Activated naive CD4-positive, alpha-beta T cell treated with Interleukin-2 at 50 U/mL for 16 hours (primary cell): ENCODE results near the gene NOMO2.
"Not testable (repeated sequence)": the region's sequence is repeated elsewhere in the genome, so short reads cannot be mapped to it uniquely, and the experiment has no call there.

Experiments used
- DNase-seq: peaks from one replicate; pipeline ENCODE4 v3.0.0-alpha.2; 2020

NOMO2 gene, protein sequence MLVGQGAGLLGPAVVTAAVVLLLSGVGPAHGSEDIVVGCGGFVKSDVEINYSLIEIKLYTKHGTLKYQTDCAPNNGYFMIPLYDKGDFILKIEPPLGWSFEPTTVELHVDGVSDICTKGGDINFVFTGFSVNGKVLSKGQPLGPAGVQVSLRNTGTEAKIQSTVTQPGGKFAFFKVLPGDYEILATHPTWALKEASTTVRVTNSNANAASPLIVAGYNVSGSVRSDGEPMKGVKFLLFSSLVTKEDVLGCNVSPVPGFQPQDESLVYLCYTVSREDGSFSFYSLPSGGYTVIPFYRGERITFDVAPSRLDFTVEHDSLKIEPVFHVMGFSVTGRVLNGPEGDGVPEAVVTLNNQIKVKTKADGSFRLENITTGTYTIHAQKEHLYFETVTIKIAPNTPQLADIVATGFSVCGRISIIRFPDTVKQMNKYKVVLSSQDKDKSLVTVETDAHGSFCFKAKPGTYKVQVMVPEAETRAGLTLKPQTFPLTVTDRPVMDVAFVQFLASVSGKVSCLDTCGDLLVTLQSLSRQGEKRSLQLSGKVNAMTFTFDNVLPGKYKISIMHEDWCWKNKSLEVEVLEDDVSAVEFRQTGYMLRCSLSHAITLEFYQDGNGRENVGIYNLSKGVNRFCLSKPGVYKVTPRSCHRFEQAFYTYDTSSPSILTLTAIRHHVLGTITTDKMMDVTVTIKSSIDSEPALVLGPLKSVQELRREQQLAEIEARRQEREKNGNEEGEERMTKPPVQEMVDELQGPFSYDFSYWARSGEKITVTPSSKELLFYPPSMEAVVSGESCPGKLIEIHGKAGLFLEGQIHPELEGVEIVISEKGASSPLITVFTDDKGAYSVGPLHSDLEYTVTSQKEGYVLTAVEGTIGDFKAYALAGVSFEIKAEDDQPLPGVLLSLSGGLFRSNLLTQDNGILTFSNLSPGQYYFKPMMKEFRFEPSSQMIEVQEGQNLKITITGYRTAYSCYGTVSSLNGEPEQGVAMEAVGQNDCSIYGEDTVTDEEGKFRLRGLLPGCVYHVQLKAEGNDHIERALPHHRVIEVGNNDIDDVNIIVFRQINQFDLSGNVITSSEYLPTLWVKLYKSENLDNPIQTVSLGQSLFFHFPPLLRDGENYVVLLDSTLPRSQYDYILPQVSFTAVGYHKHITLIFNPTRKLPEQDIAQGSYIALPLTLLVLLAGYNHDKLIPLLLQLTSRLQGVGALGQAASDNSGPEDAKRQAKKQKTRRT

DNA sequence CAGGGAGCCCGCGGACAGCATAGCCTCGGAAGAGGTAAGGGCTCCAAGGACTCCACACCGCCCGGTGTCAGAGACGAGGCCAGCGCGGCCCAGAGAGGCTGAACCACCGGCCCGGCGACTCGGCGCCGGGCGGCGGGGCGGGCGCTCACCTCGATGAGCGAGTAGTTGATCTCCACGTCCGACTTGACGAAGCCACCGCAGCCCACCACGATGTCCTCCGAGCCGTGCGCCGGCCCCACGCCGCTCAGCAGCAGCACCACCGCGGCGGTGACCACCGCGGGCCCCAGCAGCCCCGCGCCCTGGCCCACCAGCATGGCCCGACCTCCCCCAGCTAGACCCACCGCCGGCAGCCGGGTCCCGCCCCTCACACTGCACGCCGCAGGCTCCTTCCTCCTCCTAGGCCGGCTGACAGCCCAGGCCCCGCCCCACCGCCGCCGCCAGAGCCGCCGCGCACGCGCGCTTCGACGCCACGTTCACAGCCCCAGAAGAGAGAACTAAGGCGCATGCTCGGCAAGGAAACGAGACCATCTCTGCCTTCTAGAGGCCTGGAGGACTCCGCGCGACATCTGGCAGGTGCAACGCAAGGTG, at the start of gene NOMO2:
NOMO2 (minus strand) TSS at position 371 of the 588 bp plus-strand sequence; CDS start at position 314, 57 bp downstream.
- peak; percentile 94 for DNase-seq

DNA sequence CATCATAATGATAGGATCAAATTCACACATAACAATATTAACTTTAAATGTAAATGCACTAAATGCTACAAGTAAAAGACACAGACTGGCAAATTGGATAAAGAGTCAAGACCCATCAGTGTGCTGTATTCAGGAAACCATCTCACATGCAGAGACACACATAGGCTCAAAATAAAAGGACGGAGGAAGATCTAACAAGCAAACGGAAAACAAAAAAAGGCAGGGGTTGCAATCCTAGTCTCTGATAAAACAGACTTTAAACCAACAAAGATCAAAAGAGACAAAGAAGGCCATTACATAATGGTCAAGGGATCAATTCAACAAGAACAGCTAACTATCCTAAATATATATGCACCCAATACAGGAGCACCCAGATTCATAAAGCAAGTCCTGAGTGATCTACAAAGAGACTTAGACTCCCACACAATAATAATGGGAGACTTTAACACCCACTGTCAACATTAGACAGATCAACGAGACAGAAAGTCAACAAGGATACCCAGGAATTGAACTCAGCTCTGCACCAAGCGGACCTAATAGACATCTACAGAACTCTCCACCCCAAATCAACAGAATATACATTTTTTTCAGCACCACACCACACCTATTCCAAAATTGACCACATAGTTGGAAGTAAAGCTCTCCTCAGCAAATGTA, 48.4 kb upstream of the NOMO2 start:
- not testable (repeated sequence) for DNase-seq

DNA sequence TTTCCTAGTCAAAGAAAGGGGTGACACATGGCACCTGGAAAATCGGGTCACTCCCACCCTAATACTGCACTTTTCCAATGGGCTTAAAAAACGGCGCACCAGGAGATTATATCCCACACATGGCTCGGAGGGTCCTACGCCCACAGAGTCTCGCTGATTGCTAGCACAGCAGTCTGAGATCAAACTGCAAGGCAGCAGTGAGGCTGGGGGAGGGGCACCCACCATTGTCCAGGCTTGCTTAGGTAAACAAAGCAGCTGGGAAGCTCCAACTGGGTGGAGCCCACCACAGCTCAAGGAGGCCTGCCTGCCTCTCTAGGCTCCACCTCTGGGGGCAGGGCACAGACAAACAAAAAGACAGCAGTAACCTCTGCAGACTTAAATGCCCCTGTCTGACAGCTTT, 46.4 kb upstream of the NOMO2 start:
- DNase-seq: not testable (repeated sequence)

DNA sequence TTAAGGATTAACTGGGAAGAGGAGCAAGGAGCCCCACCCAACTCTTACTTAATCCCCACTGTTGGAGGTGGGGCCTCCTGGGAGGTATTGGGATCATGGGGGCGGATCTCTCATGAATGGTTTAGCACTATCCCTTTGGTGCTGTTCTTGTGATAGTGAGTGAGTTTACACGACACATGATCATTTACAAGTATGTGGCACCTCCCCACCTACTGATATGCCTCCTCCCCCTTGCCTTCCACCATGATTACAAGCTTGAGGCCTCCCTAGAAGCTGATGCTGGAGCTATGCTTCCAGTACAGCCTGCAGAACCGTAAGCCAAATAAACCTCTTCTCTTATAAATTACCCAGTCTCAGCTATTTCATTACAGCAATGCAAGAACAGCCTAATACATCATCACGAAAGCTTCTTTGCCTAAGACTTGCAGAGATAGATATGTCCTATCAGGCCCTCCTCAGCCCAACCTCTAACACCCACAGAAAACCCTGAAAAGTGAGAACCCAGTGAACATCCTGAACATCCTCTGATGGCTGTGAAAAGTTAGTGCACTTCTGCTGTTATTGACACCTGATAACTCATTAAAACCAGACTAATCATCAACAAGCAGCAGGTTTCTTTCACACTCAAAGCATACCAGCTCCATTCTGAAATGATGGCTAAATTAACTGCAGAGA, 41.8 kb upstream of the NOMO2 start:
- DNase-seq: not testable (repeated sequence)

DNA sequence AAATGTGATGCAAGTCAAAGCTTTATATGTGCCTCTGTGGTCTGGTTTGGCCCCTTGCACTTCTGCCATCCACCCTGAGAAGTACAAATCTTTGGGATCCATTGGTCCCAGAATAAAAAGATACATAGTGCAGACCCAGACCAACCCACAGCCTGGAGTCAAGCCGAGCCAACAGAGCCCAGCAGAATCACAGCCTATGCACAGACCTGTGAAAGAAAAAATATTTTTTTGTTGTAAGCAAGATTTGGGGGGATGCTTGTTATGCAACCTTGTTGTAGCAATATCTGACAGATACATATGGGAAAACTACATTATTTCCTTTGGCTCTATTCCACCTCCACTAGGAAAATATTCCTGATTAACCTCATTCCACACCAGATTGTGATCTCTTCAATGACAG, 36.7 kb upstream of the NOMO2 start:
- not testable (repeated sequence) for DNase-seq

DNA sequence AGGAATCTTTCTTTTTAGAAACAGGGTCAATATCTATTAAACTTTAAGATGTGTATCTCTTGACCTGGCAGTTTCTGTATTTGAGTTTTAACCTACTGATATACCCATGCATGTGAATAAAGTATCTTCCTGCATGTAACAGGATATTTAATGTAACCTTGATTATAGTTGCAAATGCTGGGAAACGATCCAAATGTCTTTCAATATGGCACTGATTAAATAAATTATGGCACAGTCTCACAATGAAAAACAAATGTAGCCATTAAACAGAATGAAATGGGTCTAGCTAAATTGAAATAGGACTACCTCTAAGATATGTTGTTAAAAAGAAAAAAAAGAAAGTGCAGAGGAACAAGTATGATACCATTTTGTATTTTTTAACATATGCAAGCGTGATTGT, 35.8 kb upstream of the NOMO2 start:
- not testable (repeated sequence) for DNase-seq

DNA sequence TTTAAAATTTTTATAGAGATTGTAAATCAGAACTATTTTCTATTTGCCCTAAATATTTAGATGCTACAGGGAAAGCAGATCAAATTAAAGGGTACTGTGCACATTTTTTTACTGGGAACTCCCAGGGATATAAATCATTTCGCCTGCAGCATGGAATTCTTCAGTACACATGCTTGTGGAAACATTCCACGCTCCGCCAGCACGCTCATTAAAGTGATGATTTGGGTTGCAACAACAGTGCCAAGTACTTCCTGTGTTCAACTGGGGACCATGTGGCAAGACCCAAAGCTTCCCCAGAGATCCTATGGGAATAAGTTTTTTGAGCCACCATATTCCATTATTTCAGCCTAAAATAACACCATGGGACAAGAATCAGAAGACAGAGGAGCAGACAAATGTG, 35.4 kb upstream of the NOMO2 start:
- DNase-seq: not testable (repeated sequence)

DNA sequence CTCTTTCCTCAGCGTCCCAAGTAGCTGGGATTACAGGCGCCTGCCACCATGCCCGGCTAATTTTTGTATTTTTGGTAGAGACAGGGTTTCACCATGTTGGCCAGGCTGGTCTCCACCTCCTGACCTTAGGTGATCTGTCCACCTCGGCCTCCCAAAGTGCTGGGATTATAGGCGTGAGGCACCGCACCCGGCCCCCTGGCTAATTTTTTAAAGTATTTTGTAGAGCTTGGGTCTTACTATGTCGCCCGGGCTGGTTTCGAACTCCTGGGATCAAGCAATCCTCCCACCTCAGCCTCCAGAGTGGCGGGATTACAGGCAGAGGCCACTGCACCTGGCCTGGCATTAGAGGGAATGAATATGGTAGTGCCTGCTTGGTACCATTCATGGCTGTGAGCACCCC, 33.9 kb upstream of the NOMO2 start:
- not testable (repeated sequence) for DNase-seq

DNA sequence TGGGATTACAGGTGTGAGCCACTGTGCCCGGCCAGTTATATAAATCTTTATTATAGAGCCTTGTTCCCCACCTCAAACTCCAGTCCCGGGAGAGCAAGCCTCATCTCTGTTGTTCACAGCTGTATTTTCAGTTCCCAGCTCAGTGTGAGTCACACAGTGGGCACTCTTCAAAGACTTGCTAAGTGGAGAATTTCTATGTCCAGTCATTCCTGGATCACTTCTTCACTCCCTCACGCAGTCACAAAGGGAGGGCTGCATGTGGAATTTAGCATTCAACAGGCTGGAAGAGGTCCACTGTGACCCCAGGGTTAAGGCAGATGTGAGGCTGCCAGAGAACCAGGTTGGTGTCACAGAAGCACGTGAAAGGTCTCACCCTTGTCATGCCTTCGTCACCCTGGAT, 33.0 kb upstream of the NOMO2 start:
- DNase-seq: not testable (repeated sequence)

DNA sequence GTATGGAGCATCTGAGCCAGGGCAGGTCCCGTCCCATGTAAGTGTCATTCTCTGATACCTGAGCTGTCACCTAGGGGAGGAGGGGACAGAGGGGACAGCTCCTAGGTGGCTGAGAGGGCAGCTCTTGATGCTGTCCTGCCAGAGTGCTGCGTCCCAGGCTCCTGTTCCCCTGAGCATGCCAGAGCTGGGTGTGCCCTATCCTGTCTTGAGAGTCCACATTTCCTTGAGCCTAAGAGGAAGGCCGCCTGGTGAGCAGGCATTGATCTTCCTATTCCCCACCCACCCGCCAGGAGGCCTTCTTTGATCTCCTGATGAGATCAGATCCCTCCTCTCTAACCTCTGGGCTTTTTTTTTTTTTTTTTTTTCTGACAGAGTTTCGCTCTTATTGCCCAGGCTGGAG, 32.0 kb upstream of the NOMO2 start:
- DNase-seq: not testable (repeated sequence)

DNA sequence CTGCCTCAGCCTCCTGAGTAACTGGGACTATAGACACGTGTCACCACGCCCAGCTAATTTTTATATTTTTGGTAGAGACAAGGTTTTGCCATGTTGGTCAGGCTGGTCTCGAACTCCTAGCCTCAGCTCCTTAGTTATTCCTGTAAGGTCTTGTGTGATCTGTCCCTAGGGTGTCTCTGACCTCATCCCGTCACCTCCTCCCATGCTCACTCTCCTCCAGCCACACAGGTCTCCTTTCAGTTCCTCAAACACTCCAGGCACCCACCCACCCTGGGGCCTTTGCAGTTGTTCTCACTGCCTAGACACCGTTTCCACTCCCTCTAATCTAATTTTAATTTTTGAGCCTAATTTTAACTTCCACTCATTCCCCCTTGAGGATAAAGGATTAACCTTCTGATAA, 31.1 kb upstream of the NOMO2 start:
- not testable (repeated sequence) for DNase-seq

DNA sequence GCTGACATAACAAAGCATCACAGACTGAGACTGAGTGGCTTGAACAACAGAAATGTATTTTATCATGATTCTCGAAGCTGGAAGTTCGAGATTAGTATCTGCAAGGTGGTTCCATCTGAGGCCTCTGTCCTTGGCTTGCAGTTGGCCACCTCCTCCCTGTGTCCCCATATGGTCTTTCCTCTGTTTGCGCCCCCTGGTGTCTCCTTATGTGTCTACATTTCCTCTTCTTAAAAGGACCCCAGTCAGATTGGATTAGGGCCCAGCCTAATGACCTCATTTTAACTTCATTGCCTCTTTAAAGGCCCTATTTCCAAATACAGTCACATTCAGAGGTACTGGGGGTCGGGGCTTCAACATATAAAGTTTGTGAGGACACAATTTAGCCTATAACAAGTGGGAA, 30.0 kb upstream of the NOMO2 start:
- DNase-seq: not testable (repeated sequence)

DNA sequence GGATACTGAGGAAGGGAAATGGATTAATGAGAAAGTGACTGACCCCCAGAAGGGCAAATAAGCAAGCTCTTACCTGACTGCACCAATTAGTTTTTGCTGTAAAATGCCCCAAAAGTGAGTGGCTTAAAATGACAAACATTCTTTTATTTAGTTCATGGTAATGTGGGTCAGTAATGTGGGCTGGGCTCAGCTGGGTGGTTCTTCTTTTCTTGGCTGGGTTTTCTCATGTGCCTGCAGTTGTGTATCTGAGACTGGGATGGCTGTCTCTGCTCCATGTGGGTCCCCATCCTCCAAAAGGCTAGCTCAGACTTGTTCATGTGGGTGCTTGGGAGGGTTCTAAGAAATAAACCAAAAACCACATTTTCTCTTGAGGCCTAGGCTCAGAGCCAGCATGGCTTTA, 29.5 kb upstream of the NOMO2 start:
- DNase-seq: not testable (repeated sequence)

DNA sequence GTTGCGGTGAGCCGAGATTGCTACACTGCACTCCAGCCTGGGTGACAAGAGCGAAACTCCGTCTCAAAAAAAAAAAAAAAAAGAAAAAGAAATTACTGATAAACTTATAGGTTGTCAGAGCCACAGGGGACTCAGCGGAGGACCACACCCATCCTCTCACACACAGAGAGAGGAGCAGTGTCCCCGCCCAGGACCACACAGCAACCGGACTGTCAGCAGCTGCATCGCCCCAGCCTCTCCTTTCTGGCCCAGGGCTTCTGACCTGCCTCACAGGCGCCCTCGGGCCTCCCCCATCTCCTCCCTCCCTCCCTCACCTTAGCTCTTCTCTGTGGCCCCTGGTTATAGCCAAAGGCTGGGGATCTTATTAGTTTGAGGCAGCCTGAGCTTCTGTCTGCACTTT, 27.9 kb upstream of the NOMO2 start:
- not testable (repeated sequence) for DNase-seq

DNA sequence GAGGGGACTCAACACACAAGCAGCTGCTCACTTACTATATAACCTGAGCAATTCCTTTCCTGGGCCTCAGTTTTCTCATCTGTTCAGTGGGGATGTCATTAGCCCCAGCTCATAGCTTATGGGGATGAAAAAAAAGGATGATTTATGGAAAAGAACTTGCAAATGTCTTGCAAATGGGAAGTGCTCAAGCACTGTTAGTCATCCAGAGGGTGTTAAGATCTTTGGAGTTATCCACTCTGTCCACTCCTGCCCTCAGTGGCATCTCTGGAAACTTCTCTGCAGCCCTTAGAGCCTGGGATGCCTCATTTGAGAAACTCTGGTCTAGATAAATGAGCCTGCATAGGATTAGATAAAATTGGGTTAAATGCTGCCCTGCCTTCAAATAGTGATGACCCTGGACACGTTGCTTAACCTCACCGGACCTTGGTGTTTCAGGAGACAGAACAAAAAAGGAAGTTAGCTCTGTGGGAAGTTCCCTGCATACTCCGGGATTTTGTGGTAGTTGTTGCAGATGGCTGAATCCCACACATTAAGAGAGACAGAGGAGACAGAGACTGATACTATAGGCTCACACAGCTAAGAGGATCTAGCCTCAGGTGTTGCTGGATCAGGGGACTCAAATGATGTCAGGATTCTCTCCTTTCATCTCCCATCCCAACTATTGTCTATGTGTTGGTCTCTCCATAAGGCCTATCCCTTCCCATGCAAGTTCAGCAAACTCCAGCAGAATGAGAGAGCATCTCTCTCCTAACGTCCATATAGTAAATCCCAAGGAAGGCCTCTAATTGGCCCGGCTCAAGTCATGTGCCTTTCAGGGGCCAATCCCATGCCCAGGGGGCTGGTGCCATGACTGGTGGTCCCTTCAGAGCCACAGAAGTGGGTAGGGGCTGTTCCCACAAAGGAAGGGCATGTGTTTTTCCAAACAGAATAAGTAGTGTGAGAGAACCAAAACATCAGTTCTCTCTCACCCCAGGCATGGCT, 25.0 kb upstream of the NOMO2 start:
- not testable (repeated sequence) for DNase-seq

DNA sequence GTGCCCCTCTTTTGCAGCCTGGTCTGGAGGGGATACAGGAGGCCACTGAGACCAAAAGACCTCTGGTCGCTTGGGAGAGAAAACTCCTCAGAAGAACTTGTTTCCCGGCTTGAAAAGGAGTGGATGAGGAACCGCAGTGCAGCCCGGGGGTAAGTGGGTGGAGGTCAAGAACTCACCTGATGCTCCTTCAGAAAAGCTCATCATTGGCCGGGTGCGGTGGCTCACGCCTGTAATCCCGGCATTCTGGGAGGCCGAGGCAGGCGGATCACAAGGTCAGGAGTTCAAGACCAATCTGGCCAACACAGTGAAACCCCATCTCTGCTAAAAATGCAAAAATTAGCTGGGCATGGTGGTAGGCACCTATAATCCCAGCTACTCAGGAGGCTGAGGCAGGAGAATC, 23.9 kb upstream of the NOMO2 start:
- DNase-seq: not testable (repeated sequence)

DNA sequence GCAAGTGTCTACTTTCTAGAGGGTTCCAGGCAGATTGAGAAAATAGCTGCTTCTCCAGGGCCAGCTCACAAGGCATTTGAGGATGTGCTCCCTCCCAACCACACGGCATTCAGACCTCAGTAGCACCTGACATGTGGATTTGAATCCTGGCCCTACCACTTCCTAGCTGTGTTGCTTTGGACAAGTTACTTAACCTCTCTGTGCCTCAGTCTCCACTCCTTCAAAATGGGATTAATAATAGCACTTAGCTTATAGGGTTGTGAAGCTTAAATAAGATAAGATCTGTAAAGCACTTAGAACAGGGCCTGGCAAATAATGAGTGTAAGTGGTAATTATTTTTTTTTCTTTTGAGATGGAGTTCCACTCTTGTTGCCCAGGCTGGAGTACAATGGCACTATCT, 21.0 kb upstream of the NOMO2 start:
- DNase-seq: no peak

DNA sequence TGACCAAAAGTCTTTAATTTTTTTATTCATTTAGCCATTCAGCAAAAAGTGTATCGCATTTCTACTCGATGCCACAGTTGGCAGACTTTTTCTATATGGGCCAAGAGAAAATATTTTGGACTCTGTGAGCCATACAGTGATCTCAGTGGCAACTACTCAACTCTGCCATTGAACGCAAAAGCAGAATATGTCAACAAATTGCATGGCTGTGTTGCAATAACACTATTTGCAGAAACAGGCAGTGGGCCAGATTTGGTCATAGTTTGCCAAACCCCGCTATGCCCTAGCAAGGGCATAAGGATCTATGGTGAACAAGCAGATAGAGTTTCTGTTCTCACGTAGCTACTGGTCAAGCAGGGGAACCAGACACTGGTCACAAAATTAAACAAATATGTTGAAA, 18.5 kb upstream of the NOMO2 start:
- DNase-seq: not testable (repeated sequence)

DNA sequence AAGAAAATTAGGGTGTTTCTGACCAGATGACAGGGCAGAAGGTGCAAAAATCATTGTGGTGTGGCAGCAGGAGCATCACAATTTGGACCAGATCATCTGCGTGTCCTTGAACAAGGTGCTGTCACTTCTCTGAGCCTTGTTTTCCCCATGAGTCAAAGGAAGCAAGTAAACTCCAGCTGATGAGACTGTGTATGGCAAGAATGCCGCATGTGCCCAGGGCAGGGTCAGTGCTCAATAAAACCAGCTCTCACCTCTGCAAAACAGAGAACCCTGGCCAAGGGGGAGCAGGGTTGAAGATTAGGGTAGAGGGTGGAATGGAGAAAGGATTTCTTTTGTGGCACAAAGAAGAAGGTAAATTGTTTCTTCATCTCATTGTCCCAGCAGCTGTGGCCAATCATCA, 17.4 kb upstream of the NOMO2 start:
- DNase-seq: not testable (repeated sequence)

DNA sequence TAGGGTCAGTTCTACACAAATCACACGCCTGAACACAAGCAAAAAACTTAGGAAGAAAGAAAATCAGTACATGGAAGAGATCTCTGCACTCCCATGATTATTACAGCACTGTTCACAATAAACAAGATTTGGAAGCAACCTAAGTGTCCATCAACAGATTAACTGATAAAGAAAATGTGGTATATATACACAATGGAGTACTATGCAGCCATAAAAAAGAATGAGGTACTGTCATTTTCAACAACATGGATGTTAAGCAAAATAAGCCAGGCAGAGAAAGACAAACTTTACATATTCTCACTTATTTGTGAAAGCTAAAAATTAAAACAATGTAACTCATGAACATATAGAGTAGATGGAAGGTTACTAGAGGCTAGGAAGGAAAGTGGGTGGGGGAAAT, 16.0 kb upstream of the NOMO2 start:
- DNase-seq: not testable (repeated sequence)
